H9 (cell line): ENCODE results near the gene ADRA2A. TPM values are rescaled to one million over a fixed set of nuclear protein-coding genes. Genes with fewer than 3 reads are reported as not detected.
A peak's percentile ranks its signal among the peaks of the same experiment; 100 is the strongest.

Experiments used
- DNase-seq: peaks from one replicate; pipeline ENCODE4 v3.0.0-alpha.2; 2017
- H2AFZ ChIP-seq: one replicate; pipeline ENCODE4 v1.6.1; 2013; ENCODE audit warnings: mild to moderate bottlenecking, low read length, control low read depth, moderate library complexity
- H2AK5ac ChIP-seq: 2 replicates; pipeline ENCODE4 v1.6.1; 2013; ENCODE audit warnings: low read length, control low read depth, mixed read lengths; ENCODE audit not compliant: insufficient read length
- H2BK120ac ChIP-seq: one replicate; pipeline ENCODE4 v1.6.1; 2013; ENCODE audit warnings: low read depth, mild to moderate bottlenecking, low read length, control low read depth, inconsistent platforms; ENCODE audit not compliant: poor library complexity, severe bottlenecking
- H2BK12ac ChIP-seq: 2 replicates; pipeline ENCODE4 v1.6.1; 2013; ENCODE audit warnings: low read length, control low read depth, mixed read lengths, low read depth; ENCODE audit not compliant: insufficient read length
- H2BK15ac ChIP-seq: 2 replicates; pipeline ENCODE4 v1.6.1; 2013; ENCODE audit warnings: low read depth, low read length, control low read depth
- H2BK20ac ChIP-seq: one replicate; pipeline ENCODE4 v1.6.1; 2013; ENCODE audit warnings: low read depth, mild to moderate bottlenecking, low read length, control low read depth, inconsistent platforms; ENCODE audit not compliant: poor library complexity, severe bottlenecking
- H2BK5ac ChIP-seq: 2 replicates; pipeline ENCODE4 v1.6.1; 2013; ENCODE audit warnings: low read length, control low read depth, mixed read lengths; ENCODE audit not compliant: insufficient read length
- H3K14ac ChIP-seq: 2 replicates; pipeline ENCODE4 v1.6.1; 2013; ENCODE audit warnings: low read length, control low read depth; ENCODE audit not compliant: insufficient read depth
- H3K18ac ChIP-seq: 2 replicates; pipeline ENCODE4 v1.6.1; 2013; ENCODE audit warnings: low read depth, mild to moderate bottlenecking, mixed read lengths, low read length, control low read depth; ENCODE audit not compliant: insufficient read length
- H3K23ac ChIP-seq: 2 replicates; pipeline ENCODE4 v1.6.1; 2013; ENCODE audit warnings: low read length, control low read depth, mixed read lengths, low read depth; ENCODE audit not compliant: insufficient read length
- H3K23me2 ChIP-seq: 2 replicates; pipeline ENCODE4 v1.6.1; 2013; ENCODE audit warnings: low read depth, mild to moderate bottlenecking, mixed read lengths, low read length, control low read depth; ENCODE audit not compliant: insufficient read length, poor library complexity, severe bottlenecking
- H3K27ac ChIP-seq: 2 replicates; pipeline ENCODE4 v1.5.1; 2013; ENCODE audit warnings: low read length, control low read depth, mixed read lengths, low read depth; ENCODE audit not compliant: insufficient read length
- H3K27me3 ChIP-seq: 2 replicates; pipeline ENCODE4 v1.6.1; 2013; ENCODE audit warnings: low read length, control low read depth, inconsistent platforms; ENCODE audit not compliant: insufficient read depth
- H3K4ac ChIP-seq: 2 replicates; pipeline ENCODE4 v1.6.1; 2013; ENCODE audit warnings: low read depth, mild to moderate bottlenecking, control low read depth, inconsistent platforms, low read length, moderate library complexity
- H3K4me1 ChIP-seq: 2 replicates; pipeline ENCODE4 v1.6.1; 2013; ENCODE audit warnings: low read length, control low read depth, inconsistent platforms; ENCODE audit not compliant: insufficient read depth
- H3K4me2 ChIP-seq: 2 replicates; pipeline ENCODE4 v1.6.1; 2013; ENCODE audit warnings: low read length, control low read depth, mixed read lengths; ENCODE audit not compliant: insufficient read length, insufficient read depth
- H3K56ac ChIP-seq: 2 replicates; pipeline ENCODE4 v1.6.1; 2013; ENCODE audit warnings: low read depth, mild to moderate bottlenecking, mixed read lengths, low read length, control low read depth; ENCODE audit not compliant: insufficient read length
- H3K79me1 ChIP-seq: 2 replicates; pipeline ENCODE4 v1.6.1; 2013; ENCODE audit warnings: low read depth, mild to moderate bottlenecking, moderate library complexity, low read length, control low read depth, inconsistent platforms; ENCODE audit not compliant: insufficient read depth, poor library complexity, severe bottlenecking
- H3K79me2 ChIP-seq: 2 replicates; pipeline ENCODE4 v1.6.1; 2013; ENCODE audit warnings: low read length, control low read depth, inconsistent platforms; ENCODE audit not compliant: insufficient read depth
- H3K9ac ChIP-seq: 2 replicates; pipeline ENCODE4 v1.6.1; 2013; ENCODE audit warnings: low read length, control low read depth, mixed read lengths; ENCODE audit not compliant: insufficient read length; ENCODE audit errors: extremely low read depth
- H3K9me3 ChIP-seq: one replicate; pipeline ENCODE4 v1.6.1; 2013; ENCODE audit warnings: low read depth, low read length, inconsistent platforms; ENCODE audit not compliant: control insufficient read depth
- H3T11ph ChIP-seq: one replicate; pipeline ENCODE4 v1.6.1; 2013; ENCODE audit warnings: mild to moderate bottlenecking, low read length, control low read depth, inconsistent platforms
- H4K20me1 ChIP-seq: one replicate; pipeline ENCODE4 v1.6.1; 2013; ENCODE audit not compliant: control insufficient read depth, insufficient read length, insufficient read depth
- H4K5ac ChIP-seq: 2 replicates; pipeline ENCODE4 v1.6.1; 2013; ENCODE audit warnings: low read depth, mild to moderate bottlenecking, mixed read lengths, low read length, control low read depth; ENCODE audit not compliant: insufficient read length
- H4K8ac ChIP-seq: replicated peaks from 2 replicates; pipeline ENCODE4 v1.6.1; 2013; ENCODE audit warnings: low read length, control low read depth, mixed read lengths, low read depth; ENCODE audit not compliant: insufficient read length
- H4K91ac ChIP-seq: 2 replicates; pipeline ENCODE4 v1.6.1; 2013; ENCODE audit warnings: low read depth, mild to moderate bottlenecking, moderate library complexity, mixed read lengths, low read length, control low read depth; ENCODE audit not compliant: insufficient read length
- H3K27ac Mint-ChIP-seq, 3 experiments: 2 replicates in 2 of 3; 3 replicates in 1 of 3; pipeline ENCODE4 v1.8.0; 2020 to 2021; ENCODE audit warnings: mixed read lengths in 3 of 3, mild to moderate bottlenecking in 1 of 3, moderate library complexity in 1 of 3
- H3K27me3 Mint-ChIP-seq: 2 replicates; pipeline ENCODE4 v1.8.0; 2021; ENCODE audit warnings: low read depth, mild to moderate bottlenecking, moderate library complexity, mixed read lengths
- H3K36me3 Mint-ChIP-seq, 3 experiments: 2 replicates in 2 of 3; 3 replicates in 1 of 3; pipeline ENCODE4 v1.8.0; 2020 to 2021; ENCODE audit warnings: low read depth in 3 of 3, mixed read lengths in 3 of 3; ENCODE audit not compliant: insufficient read depth in 1 of 3
- H3K4me1 Mint-ChIP-seq, 2 experiments: 2 replicates each; pipeline ENCODE4 v1.8.0; 2020; ENCODE audit warnings: mixed read lengths in 2 of 2
- H3K4me3 Mint-ChIP-seq, 2 experiments: 2 replicates in 1 of 2; 3 replicates in 1 of 2; pipeline ENCODE4 v1.8.0; 2020 to 2021; ENCODE audit warnings: mild to moderate bottlenecking in 2 of 2, mixed read lengths in 2 of 2, moderate library complexity in 1 of 2
- H3K9me3 Mint-ChIP-seq, 2 experiments: 2 replicates in 1 of 2; 3 replicates in 1 of 2; pipeline ENCODE4 v1.8.0; 2020; ENCODE audit warnings: mild to moderate bottlenecking in 2 of 2, mixed read lengths in 2 of 2, moderate library complexity in 1 of 2
- WGBS: extraction: QIAGEN DNeasy Blood & Tissue Kit; methylation state at CpG from one replicate; pipeline ENCODE4 v1.1.7; 2013; ENCODE audit warnings: missing lambda C conversion rate, low lambda C conversion rate, mixed read lengths; ENCODE audit not compliant: insufficient read length; ENCODE audit errors: extremely low coverage; 5-methylcytosine and 5-hydroxymethylcytosine counted together
- total RNA-seq: library from RNA; stranded (reverse); gene quantifications from 2 replicates; pipeline ENCODE4 v1.2.1, GENCODE V29; 2021
- TF ChIP-seq, protein P1 (sequence below): fragments of 200-600 bp; sonication (generic); conservative IDR thresholded peaks from 3 replicates; pipeline ENCODE4 v1.8.0; 2021; ENCODE audit warnings: antibody characterized with exemption, mild to moderate bottlenecking

ADRA2A gene
- total RNA-seq, 1 experiment from 2014 or later: 1.4 TPM

GRCh38 chr10:111078505-111079185 is 1.8 kb downstream of the ADRA2A start:
- Histone ChIP-seq H2BK15ac (no peak overlapping the region), H3K79me2 (no peaks in the 10 kb centered on the region), H4K8ac (no peak overlapping the region), H3K23ac (no peak overlapping the region), H3K4me2 (peak overlapping the region; percentile 60), H3K27ac (no peak overlapping the region), H2AFZ (no peak overlapping the region), H2BK12ac (no peak overlapping the region), H3K9ac (no peak overlapping the region), H2BK120ac (no peak overlapping the region), H2BK20ac (no peak overlapping the region), H2AK5ac (no peak overlapping the region), H4K91ac (no peak overlapping the region), H3K23me2 (peaks cover 4% of the 10 kb centered on the region), H2BK5ac (no peak overlapping the region), H3K56ac (no peak overlapping the region), H3K79me1 (no peaks in the 10 kb centered on the region), H3K4me1 (peaks cover 4% of the 10 kb centered on the region; the same call in 1 of the 2 replicates), H3K27me3 (peaks cover 28% of the 10 kb centered on the region; the same call in 1 of the 2 replicates), H3T11ph (no peak overlapping the region), H3K18ac (no peak overlapping the region), H3K14ac (no peak overlapping the region), H4K5ac (no peak overlapping the region), H3K4ac (no peak overlapping the region), H3K9me3 (no peaks in the 10 kb centered on the region), H4K20me1 (no peaks in the 10 kb centered on the region)
- H3K27me3 Mint-ChIP-seq: peaks cover 81% of the 10 kb centered on the region
- peak; percentile 43 for DNase-seq
- H3K4me3 Mint-ChIP-seq: peak overlapping the region; percentile 63 to 76
- H3K9me3 Mint-ChIP-seq: peaks cover 0 to 4% of the 10 kb centered on the region in 2 experiments; a peak in 3 of 5 replicates
- H3K36me3 Mint-ChIP-seq: peaks cover 0 to 8% (median 2%) of the 10 kb centered on the region in 3 experiments; a peak in 2 of 7 replicates
- TF ChIP-seq, protein P1, sequence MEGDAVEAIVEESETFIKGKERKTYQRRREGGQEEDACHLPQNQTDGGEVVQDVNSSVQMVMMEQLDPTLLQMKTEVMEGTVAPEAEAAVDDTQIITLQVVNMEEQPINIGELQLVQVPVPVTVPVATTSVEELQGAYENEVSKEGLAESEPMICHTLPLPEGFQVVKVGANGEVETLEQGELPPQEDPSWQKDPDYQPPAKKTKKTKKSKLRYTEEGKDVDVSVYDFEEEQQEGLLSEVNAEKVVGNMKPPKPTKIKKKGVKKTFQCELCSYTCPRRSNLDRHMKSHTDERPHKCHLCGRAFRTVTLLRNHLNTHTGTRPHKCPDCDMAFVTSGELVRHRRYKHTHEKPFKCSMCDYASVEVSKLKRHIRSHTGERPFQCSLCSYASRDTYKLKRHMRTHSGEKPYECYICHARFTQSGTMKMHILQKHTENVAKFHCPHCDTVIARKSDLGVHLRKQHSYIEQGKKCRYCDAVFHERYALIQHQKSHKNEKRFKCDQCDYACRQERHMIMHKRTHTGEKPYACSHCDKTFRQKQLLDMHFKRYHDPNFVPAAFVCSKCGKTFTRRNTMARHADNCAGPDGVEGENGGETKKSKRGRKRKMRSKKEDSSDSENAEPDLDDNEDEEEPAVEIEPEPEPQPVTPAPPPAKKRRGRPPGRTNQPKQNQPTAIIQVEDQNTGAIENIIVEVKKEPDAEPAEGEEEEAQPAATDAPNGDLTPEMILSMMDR: no peak
- peaks cover 20 to 23% of the 10 kb centered on the region in 2 experiments for H3K4me1 Mint-ChIP-seq
- no CpG with 5 or more reads among the region's 104 CpGs for WGBS
- no peak overlapping the region for H3K27ac Mint-ChIP-seq
